HG03280 (cell line): ENCODE data around the gene SPEM2.
"Not testable (repeated sequence)": the region's sequence is repeated elsewhere in the genome, so short reads cannot be mapped to it uniquely, and the experiment has no call there.

Experiments used
- ATAC-seq: cut with Tn5 transposase; IDR thresholded peaks from one replicate; pipeline ENCODE4 v1.9.1; 2021; ENCODE audit warnings: mild to moderate bottlenecking, moderate library complexity; ENCODE audit not compliant: unreplicated experiment

SPEM2 gene

DNA sequence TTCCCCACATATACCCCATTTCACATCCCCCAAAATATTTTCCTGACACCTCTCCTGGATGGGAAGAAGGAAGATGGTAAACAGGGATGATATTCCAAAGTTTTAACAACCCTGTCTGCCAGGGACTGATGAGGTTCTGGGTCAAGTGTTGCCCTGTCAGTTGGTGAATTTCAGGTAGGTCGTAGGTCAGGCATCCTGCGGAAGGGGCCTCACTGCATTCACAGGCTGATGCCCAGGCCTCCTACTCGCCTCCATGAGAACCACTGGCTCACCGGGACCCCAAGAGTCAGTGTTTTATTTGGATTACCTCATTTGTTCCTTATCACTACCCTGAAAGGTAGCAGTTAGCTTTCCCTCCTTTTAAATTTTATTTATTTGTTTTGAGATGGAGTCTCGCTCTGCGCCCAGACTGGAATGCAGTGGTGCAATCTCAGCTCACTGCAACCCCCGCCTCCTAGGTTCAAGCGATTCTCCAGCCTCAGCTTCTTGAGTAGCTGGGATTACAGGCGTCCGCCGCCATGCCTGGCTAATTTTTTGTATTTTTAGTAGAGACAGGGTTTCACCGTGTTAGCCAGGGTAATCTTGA is 43.5 kb downstream of the SPEM2 start:
- no peak for ATAC-seq

GRCh38 chr17:7469843-7470242 is 44.4 kb downstream of the SPEM2 start:
- not testable (repeated sequence) for ATAC-seq

- not testable (repeated sequence) for ATAC-seq
These were observed 45.1 kb downstream of the SPEM2 start for GRCh38 chr17:7470457-7470973.

DNA sequence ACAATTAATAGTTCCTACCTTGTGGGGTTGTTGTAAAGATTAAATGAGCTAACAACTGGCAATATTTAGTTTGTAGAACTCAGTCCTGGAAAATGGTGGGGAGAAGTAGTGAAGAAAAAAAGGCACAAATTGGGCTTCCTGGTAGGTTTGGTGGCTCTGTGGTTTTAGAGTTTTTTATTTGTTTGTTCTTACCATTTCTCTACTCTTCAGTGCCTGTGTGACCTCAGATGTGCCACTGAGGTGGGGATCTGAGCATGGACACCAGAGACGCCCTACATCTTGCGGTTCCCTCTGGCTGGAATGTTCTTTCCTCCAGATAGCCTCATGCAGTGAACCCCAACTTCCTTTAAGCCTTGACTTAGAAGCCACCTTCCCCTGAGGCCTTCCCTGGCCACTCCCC is 46.3 kb downstream of the SPEM2 start:
- no peak for ATAC-seq

- not testable (repeated sequence) for ATAC-seq
These were observed 49.4 kb downstream of the SPEM2 start for GRCh38 chr17:7474767-7475166.

- no peak for ATAC-seq
These were observed 50.5 kb downstream of the SPEM2 start for GRCh38 chr17:7475764-7476422.

DNA sequence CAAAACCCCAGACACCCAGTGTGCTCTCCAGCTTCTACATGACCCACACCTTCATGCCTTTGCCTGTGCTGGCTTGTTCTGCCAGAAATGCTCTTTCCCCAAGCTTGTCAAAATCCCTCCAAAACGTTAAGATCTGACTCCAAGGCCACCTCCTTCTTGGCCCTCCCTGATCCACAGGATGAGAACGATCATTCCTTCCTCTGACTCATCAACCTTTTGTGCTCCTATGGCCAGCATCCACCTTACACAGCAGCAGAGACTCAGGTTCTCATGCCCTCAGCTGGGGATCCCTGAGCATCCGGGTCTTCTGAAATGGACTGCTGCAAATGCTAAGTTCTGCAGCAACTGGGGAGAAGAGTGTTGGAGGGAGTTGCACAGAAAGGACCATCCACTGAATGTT is 51.1 kb downstream of the SPEM2 start:
- ATAC-seq: no peak

- ATAC-seq: no peak
These were observed 51.5 kb downstream of the SPEM2 start for GRCh38 chr17:7476951-7477350.
